HepG2 (cell line): Measurements from ENCODE around the gene INHA. TPM values are rescaled to one million over a fixed set of nuclear protein-coding genes. Genes with fewer than 3 reads are reported as not detected.

Experiments used
- ATF5 ChIP-seq: sonication (generic); formaldehyde crosslinking; IDR thresholded peaks from 2 replicates; pipeline ENCODE4 v1.4.0; 2020; ENCODE audit warnings: mild to moderate bottlenecking, low read depth, missing genetic modification reagents
- GABPB1 ChIP-seq: IDR thresholded peaks from 2 replicates; pipeline ENCODE4 v1.6.1; 2016; ENCODE audit warnings: mild to moderate bottlenecking, missing genetic modification reagents, moderate library complexity, missing compliant biosample characterization
- GZF1 ChIP-seq: sonication (generic); formaldehyde crosslinking; IDR thresholded peaks from 2 replicates; pipeline ENCODE4 v1.5.1; 2020; ENCODE audit warnings: mild to moderate bottlenecking, missing genetic modification reagents
- HES4 ChIP-seq: sonication (generic); formaldehyde crosslinking; IDR thresholded peaks from 2 replicates; pipeline ENCODE4 v1.9.0; 2021; ENCODE audit warnings: mild to moderate bottlenecking, missing genetic modification reagents, borderline replicate concordance
- KAT8 ChIP-seq: IDR thresholded peaks from 2 replicates; pipeline ENCODE4 v1.6.1; 2016; ENCODE audit warnings: missing genetic modification reagents, missing compliant biosample characterization
- KLF15 ChIP-seq: sonication (generic); formaldehyde crosslinking; IDR thresholded peaks from 2 replicates; pipeline ENCODE4 v1.8.1; 2023; ENCODE audit warnings: borderline replicate concordance, mild to moderate bottlenecking, inconsistent platforms, missing genetic modification reagents, mixed read lengths
- LRRFIP1 ChIP-seq: sonication (generic); formaldehyde crosslinking; conservative IDR thresholded peaks from 2 replicates; pipeline ENCODE4 v1.4.0; 2020; ENCODE audit warnings: missing genetic modification reagents
- MLX ChIP-seq: IDR thresholded peaks from 2 replicates; pipeline ENCODE4 v1.6.1; 2016
- MXD1 ChIP-seq: sonication (generic); formaldehyde crosslinking; IDR thresholded peaks from 2 replicates; pipeline ENCODE4 v1.4.0; 2020; ENCODE audit warnings: mild to moderate bottlenecking, missing genetic modification reagents
- PCBP2 ChIP-seq: fragments of 200-400 bp; formaldehyde crosslinking; optimal IDR thresholded peaks from 2 replicates; pipeline ENCODE3; 2018; ENCODE audit warnings: low read length, low read depth; ENCODE audit not compliant: poor library complexity, severe bottlenecking
- RARG ChIP-seq: sonication (generic); formaldehyde crosslinking; IDR thresholded peaks from 2 replicates; pipeline ENCODE4 v1.4.0; 2020; ENCODE audit warnings: low read depth, mild to moderate bottlenecking, missing genetic modification reagents
- TGIF2 ChIP-seq: IDR thresholded peaks from 2 replicates; pipeline ENCODE4 v1.6.1; 2016; ENCODE audit warnings: control low read depth, missing compliant biosample characterization
- TP53 ChIP-seq: sonication (generic); formaldehyde crosslinking; conservative IDR thresholded peaks from 2 replicates; pipeline ENCODE4 v1.4.0; 2020; ENCODE audit warnings: missing genetic modification reagents
- ZFAT ChIP-seq: sonication (generic); formaldehyde crosslinking; conservative IDR thresholded peaks from 2 replicates; pipeline ENCODE4 v1.8.1; 2023; ENCODE audit warnings: missing genetic modification reagents, inconsistent platforms
- ZFP36L1 ChIP-seq: sonication (generic); formaldehyde crosslinking; IDR thresholded peaks from 2 replicates; pipeline ENCODE4 v1.8.0; 2022; ENCODE audit warnings: mild to moderate bottlenecking, missing genetic modification reagents, moderate library complexity
- ZNF235 ChIP-seq: sonication (generic); formaldehyde crosslinking; IDR thresholded peaks from 2 replicates; pipeline ENCODE4 v1.8.1; 2023; ENCODE audit warnings: mild to moderate bottlenecking, missing genetic modification reagents, borderline replicate concordance
- ZNF646 ChIP-seq: sonication (generic); formaldehyde crosslinking; IDR thresholded peaks from 2 replicates; pipeline ENCODE4 v1.9.0; 2021; ENCODE audit warnings: mild to moderate bottlenecking, missing genetic modification reagents
- ZNF678 ChIP-seq: sonication (generic); formaldehyde crosslinking; IDR thresholded peaks from 2 replicates; pipeline ENCODE4 v1.4.0; 2020; ENCODE audit warnings: mild to moderate bottlenecking, missing genetic modification reagents
- polyA plus RNA-seq, 8 experiments: library from polyadenylated mRNA; depleted of rRNA in 3 of 8; stranded (reverse) in 7 of 8; unstranded in 1 of 8; fragments of >200 nt; fragmentation: Illumina TruSeq in 4 of 8; extraction: Trizol in 4 of 8; gene quantifications; 2 replicates each; pipeline versions ENCODE4 v1.2.1 to v1.2.3, GENCODE V29; 2011 to 2016; ENCODE audit warnings: low read depth in 4 of 8, missing spikeins in 1 of 8, mixed read lengths in 1 of 8; ENCODE audit not compliant: insufficient read depth in 1 of 8
- total RNA-seq, 5 experiments: library from RNA; depleted of rRNA; stranded (reverse); fragments of >200 nt; fragmentation: Illumina TruSeq; extraction: Trizol; gene quantifications; 2 replicates each; pipeline ENCODE4 v1.2.3, GENCODE V29; 2016; ENCODE audit warnings: low read depth in 1 of 5

INHA gene
- total and polyA plus RNA-seq, 2 of the 13 experiments (the other 11 are each of a cell fraction or from before 2014, with no cell fraction given) = 4.1 to 15.2 TPM

- 0 out of 2 replicates have a peak, but pooled peaks have one; percentile 81 for TF ChIP-seq LRRFIP1 (CRISPR knock-in tag)
- no peak for TF ChIP-seq ZNF235 (CRISPR knock-in tag)
- 0 out of 2 replicates have a peak, but pooled peaks have one; percentile 42 for TF ChIP-seq HES4
- no peak for TF ChIP-seq ZNF646 (CRISPR knock-in tag)
- TF ChIP-seq PCBP2 = no peak
- no peak for TF ChIP-seq ATF5
- peak; percentile 99 for TF ChIP-seq GABPB1 (CRISPR knock-in tag)
- no peak for TF ChIP-seq GZF1
- peak; percentile 99 for TF ChIP-seq KAT8 (CRISPR knock-in tag)
- TF ChIP-seq KLF15 (CRISPR knock-in tag) = no peak
- TF ChIP-seq MLX = peak; percentile 49; the same call in 1 of the 2 replicates
- peak; percentile 82; the same call in 1 of the 2 replicates for TF ChIP-seq TGIF2
- TF ChIP-seq ZFAT (CRISPR knock-in tag) = no peak
- peak; percentile 47; the same call in 1 of the 2 replicates for TF ChIP-seq MXD1
- TF ChIP-seq RARG = peak; percentile 47; the same call in 1 of the 2 replicates
- TF ChIP-seq ZNF678 = 0 out of 2 replicates have a peak, but pooled peaks have one; percentile 52
- TF ChIP-seq TP53 = no peak
- TF ChIP-seq ZFP36L1 (CRISPR knock-in tag) = peak; percentile 73; the same call in 1 of the 2 replicates
Observed at GRCh38 chr2:219597552-219598307, 25.6 kb downstream of the INHA start, which contains the start of gene STK11IP (continued).
